K562 (cell line): Measurements from ENCODE around the gene NSUN2. TPM values are rescaled to one million over a fixed set of nuclear protein-coding genes. Genes with fewer than 3 reads are reported as not detected.

Experiments used
- ATAC-seq: fragments of 200-7000 bp; cut with Tn5 transposase; 3 replicates; pipeline ENCODE4 v1.9.1; 2020; ENCODE audit warnings: moderate library complexity
- BruUV-seq: library from RNA; stranded (reverse); fragments of 400-500 nt; replicated peaks from 2 replicates; lab custom pipeline; 2021; lab: Mats Ljungman, UMichigan
- CTCF ChIA-PET: fragments of 300-600 bp; formaldehyde crosslinking; extraction: SDS; loops from one replicate; lab custom pipeline; 2021; ENCODE audit warnings: low intra/inter-chr PET ratio; lab: Yijun Ruan, JAX
- POLR2A ChIA-PET: fragments of 300-600, 350-650 bp; sonication (Branson Sonifier 250); formaldehyde crosslinking; extraction: SDS; loops from one replicate; lab custom pipeline; 2021; ENCODE audit warnings: antibody characterized with exemption, inconsistent platforms; lab: Yijun Ruan, JAX
- DNase-seq, 4 experiments: peaks; one replicate each; pipeline versions ENCODE4 v3.0.0 to v3.0.0-alpha.2; 2011 to 2018; ENCODE audit warnings: low spot score in 3 of 4, mixed read lengths in 3 of 4; ENCODE audit errors: extremely low read depth in 1 of 4
- FAIRE-seq: peaks from 2 replicates; lab custom pipeline; 2011; peaks lifted over from hg19 to GRCh38; lab: Jason Lieb, UNC
- H2AFZ ChIP-seq: 2 replicates; pipeline ENCODE4 v1.6.0; 2011; ENCODE audit warnings: low read depth, low read length, control low read depth, inconsistent platforms
- H3K27ac ChIP-seq: fragments of 200-600 bp; 3 replicates; pipeline ENCODE4 v1.8.0; 2011; ENCODE audit warnings: low read depth, mild to moderate bottlenecking, control low read depth, inconsistent platforms, low read length, moderate library complexity, mixed read lengths; ENCODE audit errors: extremely low read depth
- H3K27me3 ChIP-seq, 2 experiments: fragments of 300-600 bp in 1 of 2; 2 replicates in 1 of 2; 3 replicates in 1 of 2; pipeline versions ENCODE4 v1.6.0 to v1.8.0; 2011; ENCODE audit warnings: inconsistent platforms in 2 of 2, low read length in 2 of 2, mild to moderate bottlenecking in 1 of 2, mixed read lengths in 1 of 2, moderate library complexity in 1 of 2; ENCODE audit not compliant: control insufficient read depth in 2 of 2, insufficient read depth in 2 of 2
- H3K36me3 ChIP-seq: fragments of 300-600 bp; 3 replicates; pipeline ENCODE4 v1.8.0; 2011; ENCODE audit warnings: mild to moderate bottlenecking, low read length, inconsistent platforms; ENCODE audit not compliant: control insufficient read depth, insufficient read depth
- H3K4me1 ChIP-seq, 2 experiments: fragments of 200-600 bp in 1 of 2; replicated peaks in 1 of 2; 2 replicates in 1 of 2; 3 replicates in 1 of 2; pipeline versions ENCODE4 v1.5.1 to v1.8.0; 2011; ENCODE audit warnings: inconsistent platforms in 2 of 2, low read length in 2 of 2, mild to moderate bottlenecking in 1 of 2, mixed read lengths in 1 of 2, moderate library complexity in 1 of 2; ENCODE audit not compliant: control insufficient read depth in 2 of 2, insufficient read depth in 2 of 2
- H3K4me2 ChIP-seq: 2 replicates; pipeline ENCODE4 v1.6.1; 2011; ENCODE audit warnings: low read length, control low read depth, inconsistent platforms, mixed read lengths; ENCODE audit not compliant: insufficient read depth
- H3K4me3 ChIP-seq: fragments of 200-600 bp; sonication (generic), shearing (Covaris generic); 2 replicates; pipeline ENCODE4 v1.5.1; 2016; ENCODE audit warnings: control low read depth, inconsistent platforms
- H3K79me2 ChIP-seq: fragments of 200-600 bp; 3 replicates; pipeline ENCODE4 v1.8.0; 2011; ENCODE audit warnings: low read length, inconsistent platforms; ENCODE audit not compliant: control insufficient read depth, insufficient read depth
- H3K9ac ChIP-seq, 2 experiments: 2 replicates each; pipeline versions ENCODE4 v1.6.0 to v1.6.1; 2011; ENCODE audit warnings: low read depth in 2 of 2, low read length in 2 of 2, control low read depth in 1 of 2, inconsistent platforms in 1 of 2, mild to moderate bottlenecking in 1 of 2, mixed read lengths in 1 of 2; ENCODE audit not compliant: insufficient read depth in 1 of 2
- H3K9me1 ChIP-seq: one replicate; pipeline ENCODE4 v1.6.0; 2011; ENCODE audit warnings: inconsistent platforms, mild to moderate bottlenecking, low read length, moderate library complexity; ENCODE audit not compliant: control insufficient read depth, insufficient read depth
- H3K9me3 ChIP-seq: replicated peaks from 2 replicates; pipeline ENCODE4 v1.5.1; 2011; ENCODE audit warnings: low read depth, low read length, inconsistent platforms; ENCODE audit not compliant: control insufficient read depth, insufficient read depth
- H4K20me1 ChIP-seq: replicated peaks from 2 replicates; pipeline ENCODE4 v1.6.1; 2011; ENCODE audit warnings: low read length, inconsistent platforms, mixed read lengths; ENCODE audit not compliant: control insufficient read depth, insufficient read depth
- CBFA2T3 ChIP-seq: fragments of 450-650 bp; IDR thresholded peaks from 2 replicates; pipeline ENCODE4 v1.6.1; 2017
- CBX5 ChIP-seq: IDR thresholded peaks from 2 replicates; pipeline ENCODE4 v1.6.1; 2014; ENCODE audit warnings: low read depth, borderline replicate concordance
- CC2D1A ChIP-seq: fragments of 450-650 bp; IDR thresholded peaks from 2 replicates; pipeline ENCODE4 v1.6.1; 2017; ENCODE audit warnings: mild to moderate bottlenecking
- CSDE1 ChIP-seq, 2 experiments: fragments of 450-650 bp; IDR thresholded peaks; 2 replicates each; pipeline ENCODE4 v1.6.1; 2016; ENCODE audit warnings: mild to moderate bottlenecking in 1 of 2
- ELK3 ChIP-seq: fragments of 450-650 bp; formaldehyde crosslinking; IDR thresholded peaks from 2 replicates; pipeline ENCODE4 v1.4.0; 2020; ENCODE audit warnings: mild to moderate bottlenecking
- ERF ChIP-seq: fragments of 450-650 bp; formaldehyde crosslinking; IDR thresholded peaks from 2 replicates; pipeline ENCODE4 v1.4.0; 2020; ENCODE audit warnings: mild to moderate bottlenecking, mixed read lengths
- HDAC8 ChIP-seq: fragments of 450-650 bp; IDR thresholded peaks from 2 replicates; pipeline ENCODE4 v1.6.1; 2016; ENCODE audit warnings: mild to moderate bottlenecking, missing genetic modification characterization, moderate library complexity, missing compliant biosample characterization
- JUN ChIP-seq, 2 experiments: sonication (generic) in 1 of 2; formaldehyde crosslinking in 1 of 2; IDR thresholded peaks; 2 replicates each; pipeline versions ENCODE4 v1.6.1 to v1.8.0; 2012 to 2022; ENCODE audit warnings: borderline replicate concordance in 2 of 2, mild to moderate bottlenecking in 2 of 2, improper control_type of control experiment in 1 of 2, low read depth in 1 of 2, low read length in 1 of 2, missing genetic modification reagents in 1 of 2
- MEIS2 ChIP-seq: fragments of 450-650 bp; IDR thresholded peaks from 2 replicates; pipeline ENCODE4 v1.6.1; 2014; ENCODE audit warnings: mild to moderate bottlenecking; ENCODE audit not compliant: partially characterized antibody
- MTA3 ChIP-seq: fragments of 450-650 bp; formaldehyde crosslinking; IDR thresholded peaks from 2 replicates; pipeline ENCODE4 v1.6.1; 2017; ENCODE audit warnings: mild to moderate bottlenecking, borderline replicate concordance
- SMARCC2 ChIP-seq: fragments of 450-650 bp; IDR thresholded peaks from 2 replicates; pipeline ENCODE4 v1.6.1; 2017; ENCODE audit warnings: antibody characterized with exemption, moderate library complexity, mild to moderate bottlenecking, low read depth
- ZNF143 ChIP-seq: sonication (generic); formaldehyde crosslinking; IDR thresholded peaks from 2 replicates; pipeline ENCODE4 v1.9.0; 2022; ENCODE audit warnings: mild to moderate bottlenecking, missing genetic modification reagents
- ZNF449 ChIP-seq: fragments of 250-450 bp; sonication (Bioruptor Pico); IDR thresholded peaks from 2 replicates; pipeline ENCODE4 v1.8.0; 2022; ENCODE audit warnings: moderate library complexity, mild to moderate bottlenecking, inconsistent platforms
- WGBS: fragments of 100-300 bp; shearing (Covaris generic); methylation state at CpG from one replicate; pipeline ENCODE4 v1.1.6; 2016; ENCODE audit warnings: low coverage, mixed read lengths; ENCODE audit not compliant: insufficient coverage; ENCODE audit errors: missing lambda C conversion rate; 5-methylcytosine and 5-hydroxymethylcytosine counted together
- in situ Hi-C: fragments of 300-500 bp; cut with MboI; formaldehyde crosslinking; loops from 4 replicates; pipeline ENCODE4 v1.15.0; 2018; ENCODE audit warnings: inconsistent platforms, mixed read lengths
- intact Hi-C: fragments of 100-400 bp; cut with micrococcal nuclease; formaldehyde crosslinking; loops from 2 replicates; pipeline ENCODE4 v1.14.2; 2022
- polyA plus RNA-seq, 8 experiments: library from polyadenylated mRNA; depleted of rRNA in 4 of 8; stranded (reverse) in 5 of 8; unstranded in 3 of 8; fragments of >200 nt; fragmentation: Nextera tagmentation in 2 of 8; fragmentation: Illumina TruSeq in 1 of 8; extraction: Ambion mirVana in 2 of 8; extraction: Trizol in 1 of 8; gene quantifications; 2 replicates each; pipeline versions ENCODE4 v1.2.1 to v1.2.3, GENCODE V29; 2011 to 2014; ENCODE audit warnings: inconsistent platforms in 1 of 8, missing spikeins in 1 of 8
- total RNA-seq, 7 experiments: library from RNA; depleted of rRNA in 6 of 7; stranded (reverse); fragments of >200 nt in 6 of 7; fragmentation: Illumina TruSeq in 2 of 7; extraction: Trizol in 2 of 7; gene quantifications; 2 replicates each; pipeline versions ENCODE4 v1.2.1 to v1.2.3, GENCODE V29; 2011 to 2021; ENCODE audit warnings: low replicate concordance in 1 of 7
- TF ChIP-seq, protein P1 (sequence below): fragments of 450-650 bp; IDR thresholded peaks from 2 replicates; pipeline ENCODE4 v1.6.1; 2016; ENCODE audit warnings: antibody characterized with exemption

Gene NSUN2
- total and polyA plus RNA-seq, 9 of the 15 experiments (the other 6 are each of a cell fraction or from before 2014, with no cell fraction given): 9.2 to 167 (median 127) TPM

DNA sequence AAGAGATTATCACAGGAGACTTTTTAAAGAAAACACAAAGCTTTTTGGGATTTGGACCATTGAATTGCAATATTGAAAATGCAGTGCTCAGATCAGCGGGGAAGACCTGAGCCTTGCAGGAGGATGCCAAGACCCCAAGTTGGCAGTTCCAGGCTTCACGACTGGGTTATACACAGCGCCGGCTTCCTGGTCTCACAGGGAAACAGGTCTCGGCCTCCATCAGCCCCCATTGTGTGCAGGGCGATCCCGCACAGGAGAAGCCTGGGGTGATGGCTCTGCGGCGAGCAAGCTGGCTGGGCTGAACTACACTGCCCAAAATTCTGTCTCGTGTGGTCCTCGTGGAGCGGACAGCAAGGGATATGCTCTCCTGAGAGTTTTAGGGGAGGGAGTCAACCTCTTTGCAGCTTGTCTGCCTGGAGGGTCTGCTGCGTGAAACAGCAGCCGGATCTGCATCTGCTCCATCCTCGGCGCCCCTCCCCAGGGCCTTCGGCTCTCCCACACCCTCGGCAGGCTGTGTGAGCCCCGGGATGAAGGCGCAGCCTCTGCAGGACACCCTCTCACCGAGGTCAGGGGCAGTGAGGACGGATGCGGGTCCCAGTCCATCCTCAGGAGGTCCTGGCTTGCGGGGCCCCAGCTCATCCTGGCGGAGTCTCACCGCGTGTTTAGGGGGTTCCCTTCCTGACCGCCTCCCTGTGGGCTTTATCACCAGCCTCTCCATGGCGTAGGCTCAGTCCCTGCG is 60.6 kb downstream of the NSUN2 start:
- H3K36me3 ChIP-seq: no peaks in the 10 kb centered on the region
- TF ChIP-seq HDAC8 (tag): no peak
- TF ChIP-seq ZNF143 (CRISPR knock-in tag): no peak
- TF ChIP-seq ELK3: no peak
- no peak for TF ChIP-seq MEIS2
- TF ChIP-seq ZNF449 (CRISPR knock-in tag): no peak
- no peak for TF ChIP-seq SMARCC2
- no peak for TF ChIP-seq ERF
- no peak for TF ChIP-seq CBFA2T3
- no peak for TF ChIP-seq CSDE1 (IDR thresholded peaks at IDR 0.05)
- no peak for TF ChIP-seq MTA3
- no peak for TF ChIP-seq CC2D1A
- TF ChIP-seq, protein P1, sequence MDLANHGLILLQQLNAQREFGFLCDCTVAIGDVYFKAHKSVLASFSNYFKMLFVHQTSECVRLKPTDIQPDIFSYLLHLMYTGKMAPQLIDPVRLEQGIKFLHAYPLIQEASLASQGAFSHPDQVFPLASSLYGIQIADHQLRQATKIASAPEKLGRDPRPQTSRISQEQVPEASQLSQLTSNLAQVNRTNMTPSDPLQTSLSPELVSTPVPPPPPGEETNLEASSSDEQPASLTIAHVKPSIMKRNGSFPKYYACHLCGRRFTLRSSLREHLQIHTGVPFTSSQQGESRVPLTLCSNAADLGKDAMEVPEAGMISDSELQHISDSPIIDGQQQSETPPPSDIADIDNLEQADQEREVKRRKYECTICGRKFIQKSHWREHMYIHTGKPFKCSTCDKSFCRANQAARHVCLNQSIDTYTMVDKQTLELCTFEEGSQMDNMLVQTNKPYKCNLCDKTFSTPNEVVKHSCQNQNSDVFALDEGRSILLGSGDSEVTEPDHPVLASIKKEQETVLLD: no peak
- TF ChIP-seq CBX5: no peak
- no peak for TF ChIP-seq JUN (IDR thresholded peaks at IDR 0.05; ENCODE audit: borderline replicate concordance, low read depth, low read length)
- no peak for TF ChIP-seq JUN (CRISPR knock-in tag; IDR thresholded peaks at IDR 0.05; ENCODE audit: borderline replicate concordance)
- H4K20me1 ChIP-seq: 0 out of 2 replicates have a peak, but pooled peaks cover 4% of the 10 kb centered on the region
- ATAC-seq (peak; percentile 49), DNase-seq (no peak), FAIRE-seq (no peak)
- H2AFZ ChIP-seq: no peak overlapping the region
- H3K4me3 ChIP-seq: no peak overlapping the region
- no peak overlapping the region for H3K9ac ChIP-seq
- peaks cover 0 to 4% of the 10 kb centered on the region in 2 experiments; a peak in 1 of 5 replicates for H3K4me1 ChIP-seq
- WGBS: 6% methylated on average over 30 of the region's 30 CpGs
- H3K27me3 ChIP-seq: peaks cover 29 to 48% of the 10 kb centered on the region in 2 experiments
- POLR2A ChIA-PET: no interaction called here
- H3K79me2 ChIP-seq: no peaks in the 10 kb centered on the region
- no peaks in the 10 kb centered on the region for H3K9me1 ChIP-seq
- H3K4me2 ChIP-seq: no peak overlapping the region
- CTCF ChIA-PET: no interaction called here
- H3K27ac ChIP-seq: no peak overlapping the region
- intact Hi-C loops: loop anchor here (10.0 kb wide), 1 partner anchor 267 kb away; no protein-coding TSS in a partner anchor
- in situ Hi-C loops: no loop called here
- H3K9me3 ChIP-seq: no peaks in the 10 kb centered on the region
- BruUV-seq: no TSS peak
